ENCODE results near the gene CMPK1. TPM values are rescaled to one million over a fixed set of nuclear protein-coding genes. Genes with fewer than 3 reads are reported as not detected.

The CMPK1 gene
- total and polyA plus RNA-seq, 2 of the 4 experiments (the other 2 are of a cell fraction), result 23.1 to 31.9 TPM

- no peak overlapping the region for H4K5ac ChIP-seq (ENCODE audit: low read depth, low read length)
- H4K8ac ChIP-seq (ENCODE audit: low read depth in 2 of 2, low read length in 2 of 2), result no peak overlapping the region
- H3K4ac ChIP-seq (ENCODE audit: low read depth, low read length), result no peak overlapping the region
- WGBS, 2 experiments (ENCODE audit: extremely low coverage in 2 of 2, insufficient read length in 1 of 2), result no CpG with 5 or more reads among the region's 1 CpG
- no TSS peak for BruUV-seq (replicated peaks)
- dilution Hi-C loops (cut with HindIII; ENCODE audit: low sequenced_read_pairs, unreplicated experiment) (no loop called here), intact Hi-C loops (cut with micrococcal nuclease) (no loop called here), in situ Hi-C loops (cut with MboI; ENCODE audit: low sequenced_read_pairs) (no loop called here)
- no peak overlapping the region for H3K9ac ChIP-seq (ENCODE audit: low read depth, low read length)
- CTCF ChIA-PET, result no interaction called here
- H2AK9ac ChIP-seq (replicated peaks; ENCODE audit: low read depth, low read length, poor library complexity), result no peak overlapping the region
- ATAC-seq (ENCODE audit: low read depth) (peak; percentile 65), DNase-seq (peak; percentile 72)
- no peaks in the 10 kb centered on the region for H3K27me3 ChIP-seq (ENCODE audit: control insufficient read depth, insufficient read depth, low read length)
- H2BK120ac ChIP-seq (ENCODE audit: low read depth, low read length), result no peak overlapping the region
- no peak overlapping the region for H3K56ac ChIP-seq (ENCODE audit: extremely low read depth, insufficient read depth, low read length)
- POLR2A ChIA-PET (ENCODE audit: unreplicated experiment), result no interaction called here
- H2AK5ac ChIP-seq (ENCODE audit: low read depth, low read length), result no peak overlapping the region
- no peak overlapping the region for H4K91ac ChIP-seq (ENCODE audit: insufficient read depth, low read depth, low read length)
- H3K14ac ChIP-seq (replicated peaks; ENCODE audit: low read depth, low read length), result no peak overlapping the region
- peaks cover 8% of the 10 kb centered on the region for H3K4me1 ChIP-seq (ENCODE audit: control insufficient read depth, insufficient read depth, low read length)
- H2BK20ac ChIP-seq (ENCODE audit: low read depth, low read length), result no peak overlapping the region
- H3K36me3 ChIP-seq (ENCODE audit: control insufficient read depth, insufficient read depth, low read length), result peaks cover 9% of the 10 kb centered on the region; the same call in 1 of the 2 replicates
- H2AFZ ChIP-seq (replicated peaks; ENCODE audit: low read length, poor library complexity), result no peak overlapping the region
- no peak overlapping the region for H3K4me3 ChIP-seq (ENCODE audit: insufficient read depth, low read depth, low read length)
- no peaks in the 10 kb centered on the region for H4K20me1 ChIP-seq (ENCODE audit: insufficient read depth, low read length)
- H2BK15ac ChIP-seq (ENCODE audit: low read depth, low read length), result no peak overlapping the region
- no peak overlapping the region; the same call in 1 of the 2 replicates for H3K4me2 ChIP-seq (ENCODE audit: low read depth, low read length)
- no peak overlapping the region for H2BK5ac ChIP-seq (ENCODE audit: low read depth, low read length, poor library complexity, severe bottlenecking)
- H3K9me1 ChIP-seq (ENCODE audit: insufficient read depth, low read length), result no peaks in the 10 kb centered on the region; the same call in 1 of the 2 replicates
- no peak overlapping the region for H3K18ac ChIP-seq (ENCODE audit: low read depth, low read length)
- no peak overlapping the region for H3K27ac ChIP-seq (ENCODE audit: insufficient read depth, low read length)
- no peak overlapping the region for H3K23ac ChIP-seq (ENCODE audit: low read depth, low read length)
- no peak for TF ChIP-seq CHD1 (IDR thresholded peaks at IDR 0.05; ENCODE audit: low read depth, low read length)
- no peak for TF ChIP-seq NFE2L2 (IDR thresholded peaks at IDR 0.05; ENCODE audit: low read depth, low read length)
- 0 out of 2 replicates have a peak, but pooled peaks have one; percentile 25 for TF ChIP-seq FOS (IDR thresholded peaks at IDR 0.05; ENCODE audit: low read depth, low read length)
- no peak for TF ChIP-seq RFX5 (IDR thresholded peaks at IDR 0.05; ENCODE audit: low read depth, low read length)
- no peaks in the 10 kb centered on the region; a peak in 1 of 4 replicates for H3K79me1 ChIP-seq (ENCODE audit: low read depth in 1 of 2, low read length in 2 of 2)
- no peaks in the 10 kb centered on the region for H3K9me3 ChIP-seq (ENCODE audit: control insufficient read depth, insufficient read depth, low read length)
Measured at GRCh38 chr1:47374501-47374900, 40.9 kb downstream of the CMPK1 start.
